ENCODE data around the gene AGO1.

- TF ChIP-seq MYC (IDR thresholded peaks at IDR 0.05; ENCODE audit: borderline replicate concordance, low read length) (no peak), CTCF (IDR thresholded peaks at IDR 0.05) (no peak), POLR2A (IDR thresholded peaks at IDR 0.05; ENCODE audit: low read length) (no peak), CEBPB (IDR thresholded peaks at IDR 0.05) (no peak), EP300 (IDR thresholded peaks at IDR 0.05) (no peak)
Observed at GRCh38 chr1:35885961-35886558, 3.1 kb downstream of the AGO1 start.

All from A549 (cell line).